NOMO-1 (cell line): ENCODE results near the gene ZNF326.

ENCODE experiments used
- DNase-seq, 2 experiments: peaks; one replicate each; lab custom pipeline; 2025; ENCODE audit not compliant: unreplicated experiment in 2 of 2; lab: John Stamatoyannopoulos, UW

The ZNF326 gene, protein sequence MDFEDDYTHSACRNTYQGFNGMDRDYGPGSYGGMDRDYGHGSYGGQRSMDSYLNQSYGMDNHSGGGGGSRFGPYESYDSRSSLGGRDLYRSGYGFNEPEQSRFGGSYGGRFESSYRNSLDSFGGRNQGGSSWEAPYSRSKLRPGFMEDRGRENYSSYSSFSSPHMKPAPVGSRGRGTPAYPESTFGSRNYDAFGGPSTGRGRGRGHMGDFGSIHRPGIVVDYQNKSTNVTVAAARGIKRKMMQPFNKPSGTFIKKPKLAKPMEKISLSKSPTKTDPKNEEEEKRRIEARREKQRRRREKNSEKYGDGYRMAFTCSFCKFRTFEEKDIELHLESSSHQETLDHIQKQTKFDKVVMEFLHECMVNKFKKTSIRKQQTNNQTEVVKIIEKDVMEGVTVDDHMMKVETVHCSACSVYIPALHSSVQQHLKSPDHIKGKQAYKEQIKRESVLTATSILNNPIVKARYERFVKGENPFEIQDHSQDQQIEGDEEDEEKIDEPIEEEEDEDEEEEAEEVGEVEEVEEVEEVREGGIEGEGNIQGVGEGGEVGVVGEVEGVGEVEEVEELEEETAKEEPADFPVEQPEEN

DNA sequence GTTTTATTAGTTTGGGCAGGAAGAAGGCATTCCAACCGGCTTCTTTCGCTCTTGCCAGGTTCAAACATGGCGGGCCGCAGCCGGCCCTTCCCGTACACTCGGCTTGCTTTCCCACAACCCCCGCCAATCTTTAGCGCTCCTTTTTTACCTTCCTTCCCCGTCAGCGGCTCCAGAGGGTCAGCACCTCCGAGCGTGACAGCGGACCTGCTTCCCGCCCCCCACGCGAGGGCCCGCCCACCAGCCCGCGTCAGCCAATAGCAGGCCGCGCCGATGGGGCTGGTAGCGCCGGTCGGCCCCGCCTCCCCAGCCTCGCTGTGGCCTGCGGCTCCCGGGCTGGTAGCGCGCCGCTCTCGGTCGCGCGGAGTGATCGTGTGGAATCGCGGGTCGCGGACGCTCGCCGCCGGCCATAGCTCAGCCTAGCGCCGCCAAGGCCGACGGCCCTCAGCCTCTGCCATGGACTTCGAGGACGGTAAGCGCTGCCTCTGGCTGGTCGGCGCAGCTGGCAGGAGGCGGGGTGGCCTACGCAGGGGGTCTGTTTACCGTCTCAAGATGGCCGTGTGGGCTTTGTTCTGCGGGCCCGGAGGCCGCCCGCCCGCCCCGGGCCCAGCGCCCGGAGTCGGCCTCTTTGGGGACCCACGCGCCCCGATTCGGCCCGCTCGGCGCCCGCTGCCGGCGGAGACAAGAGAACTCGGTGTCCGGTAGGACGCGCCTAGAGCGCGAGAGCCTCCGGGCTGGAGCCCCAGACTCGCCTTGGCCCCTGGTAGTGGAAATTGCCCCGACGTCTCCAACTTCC, at the start of gene ZNF326:
Gene ZNF326 (plus strand): TSS at position 306 of the 793 bp plus-strand sequence. CDS start 148 bp downstream, at position 454.
- peak; percentile 92 to 96 for DNase-seq

DNA sequence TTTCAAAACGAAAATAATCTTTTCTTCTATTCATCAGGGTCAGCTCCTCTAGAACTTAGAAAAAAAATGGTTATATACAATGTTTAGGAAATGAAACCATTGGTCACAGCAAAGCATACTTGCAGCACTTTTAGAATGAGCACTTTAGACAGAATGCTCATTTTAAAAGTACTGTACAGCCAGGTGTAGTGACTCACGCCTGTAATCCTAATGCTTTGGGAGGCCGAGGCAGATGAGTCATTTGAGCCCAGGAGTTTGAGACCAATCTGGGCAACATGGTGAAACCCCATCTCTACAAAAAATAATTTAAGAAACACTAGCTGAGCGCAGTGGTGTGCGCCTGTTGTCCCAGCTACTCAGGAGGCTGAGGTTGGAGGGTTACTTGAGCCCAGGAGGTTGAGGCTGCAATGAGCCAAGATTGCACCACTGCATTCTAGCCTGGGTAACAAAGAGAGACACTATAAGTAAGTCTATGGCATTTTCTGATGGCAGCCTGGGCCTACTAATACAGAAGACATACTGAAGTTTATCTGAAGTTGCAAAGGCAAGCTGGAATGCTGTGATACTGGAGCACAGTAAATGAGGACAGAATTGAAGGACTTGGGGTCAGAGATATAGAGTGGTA, 48.9 kb upstream of the ZNF326 start:
- no peak for DNase-seq

DNA sequence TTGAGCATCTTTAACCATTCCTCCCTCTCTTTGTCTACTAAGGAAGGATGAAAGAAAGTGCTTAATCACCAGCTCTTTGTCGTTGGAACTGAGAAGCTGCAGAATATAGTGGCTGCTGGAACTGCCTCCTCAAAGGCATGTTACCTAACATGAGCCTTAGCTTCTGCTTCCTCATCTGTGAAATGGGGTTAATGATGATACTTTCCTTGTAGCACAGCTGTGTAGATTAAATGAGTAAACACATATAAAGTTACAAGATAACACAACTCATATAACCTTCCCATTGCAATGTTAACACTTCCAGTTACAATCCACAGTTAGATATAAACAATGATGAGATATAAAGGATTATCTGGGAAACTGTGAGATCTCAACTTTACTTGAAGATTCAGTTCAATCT, 48.4 kb upstream of the ZNF326 start:
- DNase-seq = no peak

DNA sequence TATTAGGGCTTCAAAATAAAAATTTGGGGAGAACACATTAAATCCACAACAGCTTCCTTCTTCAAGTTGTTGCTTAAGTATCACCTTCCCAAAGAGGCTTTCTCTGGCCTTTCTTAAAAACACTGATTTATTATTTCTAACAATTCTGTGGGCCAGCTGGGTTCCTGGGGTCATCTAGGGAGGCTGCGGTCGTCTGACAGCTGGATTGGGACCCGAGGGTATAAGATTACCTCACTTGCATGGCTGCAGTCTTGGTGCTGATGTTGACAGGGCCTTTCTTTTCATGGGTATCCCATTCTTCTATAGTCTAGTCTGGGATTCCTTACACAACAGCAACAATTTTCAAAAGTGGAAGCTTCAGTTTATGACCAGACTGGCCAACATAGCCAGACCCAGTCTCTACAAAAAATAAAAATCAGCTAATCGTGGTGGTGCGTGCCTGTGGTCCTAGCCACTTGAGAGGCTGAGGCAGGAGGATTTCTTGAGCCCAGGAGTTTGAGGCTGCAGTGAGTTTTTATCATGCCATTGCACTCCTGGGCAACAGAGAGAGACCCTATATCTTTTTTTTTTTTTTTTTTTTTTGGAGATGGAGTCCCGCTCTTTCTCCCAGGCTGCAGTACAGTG, 46.1 kb upstream of the ZNF326 start:
- DNase-seq = no peak

DNA sequence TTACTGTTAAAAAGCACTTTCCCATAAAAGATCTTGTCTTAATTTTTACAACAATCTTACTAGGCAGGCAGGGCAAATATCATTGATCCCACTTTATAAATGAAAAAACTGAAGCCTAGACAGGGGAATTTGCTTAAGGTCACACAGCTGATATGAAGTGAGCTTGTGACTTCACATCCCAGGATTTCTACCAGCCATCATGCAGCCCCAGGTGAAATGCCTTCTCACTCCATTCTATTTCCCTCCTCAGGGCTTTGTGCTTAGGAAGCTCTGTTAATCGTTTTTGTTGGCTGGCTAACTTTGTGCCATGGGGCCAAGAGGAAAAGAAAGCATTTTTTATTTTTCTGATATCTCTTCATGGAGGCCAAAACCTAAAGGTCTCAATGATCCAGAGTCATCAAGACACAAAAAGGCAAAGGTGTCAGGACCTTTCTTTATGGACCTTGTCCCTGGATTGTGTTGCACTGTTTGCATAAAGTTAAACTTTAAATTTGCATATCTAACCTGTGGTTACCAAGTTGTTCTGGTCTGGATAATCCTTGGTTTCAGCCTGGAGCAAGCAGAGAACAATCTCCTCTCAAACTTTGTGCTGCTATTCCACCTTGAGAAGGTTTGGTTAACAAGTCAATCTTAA, 44.8 kb upstream of the ZNF326 start:
- DNase-seq = no peak

DNA sequence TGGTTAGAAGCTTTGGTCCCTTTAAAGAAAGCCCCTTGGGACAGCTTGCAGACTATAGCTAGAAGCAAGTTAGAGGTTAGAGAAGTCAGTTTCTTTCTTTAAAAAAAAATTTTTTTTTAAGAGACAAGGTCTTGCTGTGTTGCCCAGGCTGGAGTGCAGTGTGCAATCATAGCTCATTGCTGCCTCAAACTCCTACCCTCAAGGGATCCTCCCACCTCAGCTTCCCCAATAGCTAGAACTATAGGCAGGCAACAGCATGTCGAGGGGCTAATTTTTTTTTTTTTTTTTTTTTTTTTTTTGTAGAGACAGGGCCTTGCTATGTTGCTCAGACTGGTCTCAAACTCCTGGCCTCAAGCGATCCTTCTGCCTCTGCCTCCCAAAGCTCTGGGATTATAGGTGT, 44.2 kb upstream of the ZNF326 start:
- DNase-seq = no peak

DNA sequence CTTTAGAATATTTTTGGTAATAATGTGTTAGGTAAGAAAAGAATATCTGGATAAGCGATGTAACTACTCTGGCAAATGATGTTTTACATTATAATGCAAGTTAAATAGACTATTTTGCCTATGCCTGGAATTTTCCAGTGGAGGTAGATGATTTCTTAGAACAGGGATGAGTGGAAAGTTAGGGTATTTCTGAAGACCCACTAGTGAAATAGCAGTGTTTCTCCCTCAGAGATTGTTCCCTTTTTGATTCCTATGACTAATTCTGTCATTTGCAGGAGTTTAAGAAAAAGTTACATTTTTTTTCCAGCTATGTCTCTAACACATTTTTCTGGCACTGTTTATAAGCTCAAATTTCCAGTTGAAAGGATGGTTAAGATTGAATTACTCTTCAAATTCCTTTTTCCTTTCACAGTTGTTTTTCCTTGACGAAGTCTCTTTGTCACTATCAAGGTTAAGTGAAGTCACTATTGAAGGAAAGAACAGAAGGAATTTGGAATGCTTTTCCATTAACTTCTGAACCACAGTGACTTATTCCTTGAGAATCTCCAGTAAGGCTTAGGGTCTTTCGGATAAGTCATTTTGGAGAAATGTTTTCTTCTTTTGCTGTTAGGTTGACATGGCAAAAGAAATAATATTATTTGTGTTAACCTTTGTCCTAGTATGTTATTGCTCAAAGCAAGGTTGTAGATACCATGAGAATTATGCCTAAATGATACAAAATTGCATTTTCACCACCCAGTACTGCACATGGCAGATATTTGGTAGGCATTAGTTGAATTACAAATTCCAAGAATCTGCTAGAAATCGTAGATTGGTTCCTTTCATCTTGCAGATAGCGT, 42.9 kb upstream of the ZNF326 start:
- DNase-seq = no peak

DNA sequence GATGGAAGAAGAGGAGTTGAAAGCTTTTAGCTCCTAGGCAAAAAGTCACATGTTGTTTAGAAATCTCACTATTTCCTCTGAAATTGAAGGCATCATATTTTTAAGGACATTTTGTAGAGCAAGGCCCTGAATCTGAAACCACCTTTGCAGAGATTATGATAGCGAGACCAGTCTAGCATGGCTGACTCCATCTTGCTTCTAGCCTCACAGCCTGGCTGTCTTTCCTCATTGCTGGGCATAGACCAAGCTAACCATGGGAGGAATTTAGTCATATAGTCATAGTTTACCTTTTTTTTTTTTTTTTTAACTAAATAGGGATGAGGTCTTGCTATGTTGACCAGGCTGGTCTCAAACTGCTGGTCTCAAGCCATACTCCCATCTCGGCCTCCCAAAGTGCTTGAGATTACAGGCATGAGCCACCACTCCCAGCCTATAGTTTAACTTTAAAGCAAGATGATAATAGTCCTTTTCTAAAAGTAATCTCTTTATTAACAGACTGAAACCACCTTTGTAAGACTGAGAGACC, 42.2 kb upstream of the ZNF326 start:
- DNase-seq = no peak

DNA sequence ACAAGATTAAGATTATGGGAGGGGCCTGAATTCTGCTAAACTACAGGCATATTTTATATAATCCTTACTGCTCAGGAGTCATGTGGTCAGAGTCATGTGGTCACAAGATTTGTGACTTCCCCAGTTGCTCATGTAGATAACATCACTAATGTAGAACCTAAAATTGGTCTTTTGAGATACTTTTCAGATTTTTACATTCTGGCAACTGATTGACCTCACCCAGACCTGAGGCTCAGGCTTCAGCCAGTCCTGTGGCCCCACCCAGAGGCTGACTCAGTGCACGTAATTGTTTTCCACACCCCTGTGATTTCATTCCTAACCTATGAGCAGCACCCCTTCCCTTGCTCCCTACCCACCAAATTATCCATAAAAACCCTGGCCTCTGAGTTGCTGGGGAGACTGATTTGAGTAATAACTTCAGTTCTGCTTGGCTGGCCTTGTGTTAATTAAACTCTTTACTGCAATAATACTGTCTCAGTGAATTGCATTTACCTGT, 41.7 kb upstream of the ZNF326 start:
- DNase-seq = peak; percentile 28 to 30

DNA sequence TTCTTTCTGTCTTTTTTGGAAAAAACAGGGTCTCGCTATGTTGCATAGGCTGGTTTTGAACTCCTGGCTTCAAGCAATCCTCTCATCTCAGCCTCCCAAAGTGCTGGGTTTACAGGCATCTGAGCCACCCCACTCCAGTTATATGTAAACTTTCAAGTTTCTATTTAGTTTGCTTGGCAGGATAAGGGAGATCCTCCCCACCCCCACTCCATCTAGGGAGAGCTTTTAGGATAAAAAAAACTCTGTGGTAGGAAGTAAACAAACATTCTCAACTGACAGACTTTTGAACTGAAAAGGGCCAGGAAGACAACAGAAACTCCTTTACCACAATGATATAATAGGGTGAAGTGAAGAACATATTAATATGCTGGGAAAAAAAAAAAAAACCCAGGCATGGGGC, 41.0 kb upstream of the ZNF326 start:
- DNase-seq = no peak

DNA sequence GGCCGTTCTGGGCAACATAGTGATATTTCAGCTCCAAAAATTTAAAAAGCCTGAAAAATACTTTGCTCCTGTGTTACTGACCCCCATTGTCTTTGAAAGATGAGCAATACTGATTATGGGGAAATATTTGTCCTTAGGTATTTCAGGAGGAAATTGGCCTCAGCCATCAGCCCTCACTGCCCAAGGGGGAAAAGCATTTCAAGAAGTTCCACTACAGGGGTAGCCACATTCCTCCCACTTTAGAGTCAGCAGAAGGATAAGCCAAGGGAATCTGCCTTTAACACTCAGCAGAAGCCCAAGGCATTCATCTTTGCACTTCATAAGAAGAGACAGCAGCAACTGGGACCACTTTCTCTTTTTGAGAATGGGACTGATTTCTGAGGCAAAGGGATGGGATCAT, 40.5 kb upstream of the ZNF326 start:
- DNase-seq = no peak

DNA sequence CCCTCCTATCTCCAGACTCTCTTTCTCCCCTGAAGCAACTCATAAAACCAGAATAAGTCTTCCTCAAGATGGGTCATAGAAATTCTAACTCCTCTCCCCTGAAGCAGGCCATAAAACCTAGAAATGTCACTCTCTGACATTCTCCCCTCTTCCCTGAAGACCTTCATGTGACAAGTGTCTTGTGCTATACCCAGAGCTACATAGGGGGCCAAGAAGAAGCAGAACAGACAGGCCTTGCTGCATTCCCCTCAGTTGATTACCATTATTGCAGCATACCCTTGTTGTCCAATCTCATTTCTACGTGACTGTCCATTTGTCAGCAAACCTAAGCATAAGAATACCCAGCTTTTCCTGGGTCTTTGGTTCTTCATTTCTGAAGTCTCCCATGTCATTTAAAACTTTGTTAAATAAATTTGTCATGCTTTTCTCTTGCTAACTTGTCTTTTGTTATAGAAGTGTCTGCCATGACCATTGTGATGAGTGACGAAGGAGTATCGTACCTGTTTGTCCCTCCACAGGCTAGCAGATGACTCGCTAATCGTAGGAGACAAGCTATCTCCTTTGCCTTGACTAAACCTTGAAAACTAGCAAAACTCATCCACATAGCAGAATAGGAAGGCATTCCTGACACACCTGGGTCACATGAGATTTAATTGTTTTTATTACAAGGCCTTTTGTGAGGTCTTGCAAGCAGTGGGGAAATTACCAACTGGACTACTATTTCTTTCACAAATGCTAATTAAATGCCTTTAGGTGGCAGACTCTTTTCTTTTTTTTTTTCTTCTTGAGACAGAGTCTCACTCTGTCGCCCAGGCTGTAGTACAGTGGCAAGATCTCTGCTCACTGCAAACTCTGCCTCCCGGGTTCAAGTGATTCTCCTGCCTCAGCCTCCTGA, 39.4 kb upstream of the ZNF326 start:
- DNase-seq = no peak

DNA sequence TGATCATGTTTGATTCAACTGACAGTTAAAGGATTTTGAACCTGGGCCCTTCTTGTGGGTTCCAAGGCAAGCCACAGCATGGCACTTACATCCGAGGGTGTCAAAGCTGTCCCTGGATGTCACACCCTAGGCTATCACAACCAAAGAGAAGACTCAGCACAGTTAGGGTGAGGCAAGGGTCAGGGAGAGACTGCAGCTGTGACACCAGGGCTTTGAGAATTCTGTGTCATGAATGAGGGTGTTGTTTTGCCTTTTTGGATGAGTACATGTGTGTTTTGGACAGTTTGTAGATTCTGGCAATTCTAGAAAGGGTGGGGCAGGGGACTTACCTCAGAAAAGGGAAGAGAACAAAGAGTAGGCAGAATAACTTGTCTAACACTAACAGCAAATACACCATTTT, 37.8 kb upstream of the ZNF326 start:
- DNase-seq = no peak

DNA sequence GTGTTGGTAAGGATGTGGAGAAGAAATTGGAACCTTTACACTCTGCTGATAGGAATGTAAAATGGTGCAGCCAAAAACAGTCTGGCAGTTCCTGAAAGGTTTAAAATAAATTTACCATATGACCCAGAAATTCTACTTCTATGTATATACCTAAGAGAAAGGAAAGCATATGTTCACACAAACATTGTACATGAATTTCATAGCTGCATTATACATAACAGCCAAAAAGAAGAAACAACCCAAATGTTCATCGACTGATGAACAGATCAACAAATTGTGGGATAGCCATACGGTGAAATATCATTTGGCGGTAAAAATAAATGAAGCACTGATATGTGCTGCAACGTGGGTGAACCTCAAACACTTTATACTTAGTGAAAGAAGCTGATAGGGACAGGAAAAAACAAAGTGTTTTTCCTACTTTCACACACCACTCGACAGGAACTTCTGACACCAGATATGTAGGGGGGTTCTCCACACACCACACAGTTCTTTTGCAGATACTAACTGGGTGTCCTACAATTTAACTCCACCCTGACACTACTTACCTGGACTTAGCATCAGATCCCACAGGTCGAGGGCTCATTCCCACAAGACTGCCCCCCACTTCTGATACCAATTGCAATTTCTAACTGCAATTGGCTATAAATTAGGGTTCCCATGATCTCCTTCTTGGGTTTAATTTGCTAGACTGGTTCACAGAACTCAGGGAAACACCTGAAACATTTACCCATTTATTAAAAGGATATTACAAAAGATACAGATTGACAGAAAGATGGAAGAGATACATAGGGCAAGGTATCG, 35.9 kb upstream of the ZNF326 start:
- DNase-seq = no peak

DNA sequence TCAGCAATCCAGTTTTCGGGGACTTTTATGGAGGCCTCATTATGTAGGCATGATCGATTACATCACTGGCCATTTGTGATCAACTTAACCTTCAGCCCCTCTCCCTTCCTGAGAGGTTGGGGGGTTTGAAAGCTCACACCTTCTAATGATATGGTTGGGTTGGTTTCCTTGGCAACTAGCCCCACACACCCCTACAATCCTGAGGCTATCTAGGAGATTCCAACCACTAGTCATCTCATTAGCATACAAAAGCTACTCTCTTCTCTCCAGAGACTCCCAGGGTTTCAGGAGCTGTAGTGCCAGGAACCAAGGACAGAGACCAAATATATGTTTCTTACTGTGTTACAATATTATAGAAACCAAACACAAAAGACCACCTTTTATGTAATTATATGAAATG, 35.2 kb upstream of the ZNF326 start:
- DNase-seq = no peak

DNA sequence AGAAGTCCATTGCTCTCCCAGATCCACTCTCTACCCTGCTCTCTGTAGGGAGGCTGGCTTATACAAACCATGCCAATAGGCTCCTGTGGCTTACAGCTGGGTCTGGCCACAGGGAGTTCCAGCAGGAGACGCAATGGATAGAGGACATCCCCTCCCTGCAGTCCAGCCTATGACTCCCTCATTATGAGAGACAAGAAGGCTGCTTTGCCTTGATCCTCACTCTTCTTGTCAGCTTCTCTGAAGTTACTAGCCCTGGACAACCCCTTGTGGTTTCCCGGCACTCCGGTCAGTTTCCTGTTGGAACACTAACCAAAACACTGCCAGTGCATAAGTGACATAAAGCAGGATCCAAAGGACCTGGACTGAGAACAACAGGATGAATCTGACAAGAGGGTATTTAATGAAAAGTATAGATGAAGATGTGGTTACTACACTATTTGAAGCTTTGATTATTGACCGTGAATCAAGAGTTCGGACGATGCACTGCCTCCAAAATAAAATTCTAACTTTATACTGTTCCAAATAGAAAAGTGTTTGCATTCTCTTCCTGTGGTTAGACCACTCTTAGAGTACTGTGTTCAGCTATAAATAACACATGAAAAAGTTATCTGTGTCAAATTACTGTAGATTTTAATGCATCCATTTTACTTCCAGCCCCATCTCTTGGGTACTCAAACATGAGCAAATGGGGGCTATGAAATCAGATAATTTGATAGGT, 32.7 kb upstream of the ZNF326 start:
- no peak for DNase-seq

DNA sequence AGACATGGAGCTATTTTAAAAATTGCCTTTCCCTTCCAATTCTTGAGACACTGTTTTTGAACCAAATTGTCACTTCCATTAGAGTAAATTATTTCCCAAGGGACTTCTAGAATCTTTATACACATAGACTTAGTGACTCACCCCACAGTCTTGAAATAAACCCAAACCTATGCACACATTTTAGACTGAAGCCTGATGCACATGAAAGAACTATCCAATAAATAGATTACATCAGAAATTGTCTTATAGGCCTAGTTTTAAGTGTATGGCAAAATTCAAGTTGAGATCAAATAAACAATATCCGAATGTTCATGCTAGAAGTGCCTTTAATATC, 32.2 kb upstream of the ZNF326 start:
- no peak for DNase-seq
